ENCODE data around the gene BCAR1.
"Not testable (repeated sequence)": the region's sequence is repeated elsewhere in the genome, so short reads cannot be mapped to it uniquely, and the experiment has no call there.

BCAR1 gene

GRCh38 chr16:75252946-75253911 is 1.8 kb upstream of the BCAR1 start:
- no peak for DNase-seq

GRCh38 chr16:75252049-75252864 is 833 bp upstream of the BCAR1 start:
- no peak for DNase-seq

- DNase-seq, result no peak
Observed at GRCh38 chr16:75250809-75251279, 580 bp downstream of the BCAR1 start.

- no peak for DNase-seq
Observed at GRCh38 chr16:75250089-75250808, 1.2 kb downstream of the BCAR1 start.

- DNase-seq, result no peak
Observed at GRCh38 chr16:75249441-75249840, 2.0 kb downstream of the BCAR1 start.

- DNase-seq, result no peak
Observed at GRCh38 chr16:75248536-75249380, 2.7 kb downstream of the BCAR1 start.

GRCh38 chr16:75248142-75248535 is 3.3 kb downstream of the BCAR1 start:
- DNase-seq, result no peak

- DNase-seq, result no peak
Observed at GRCh38 chr16:75247249-75247648, 4.2 kb downstream of the BCAR1 start.

GRCh38 chr16:75246504-75247205 is 4.8 kb downstream of the BCAR1 start:
- DNase-seq, result no peak

- DNase-seq, result no peak
Observed at GRCh38 chr16:75244844-75245758, 6.3 kb downstream of the BCAR1 start.

- DNase-seq, result no peak
Observed at GRCh38 chr16:75244225-75244809, 7.1 kb downstream of the BCAR1 start.

GRCh38 chr16:75243667-75244224 is 7.7 kb downstream of the BCAR1 start:
- DNase-seq, result no peak

GRCh38 chr16:75242436-75243078 is 8.9 kb downstream of the BCAR1 start:
- not testable (repeated sequence) for DNase-seq

GRCh38 chr16:75241955-75242354 is 9.5 kb downstream of the BCAR1 start:
- no peak for DNase-seq

- DNase-seq, result no peak
Observed at GRCh38 chr16:75241412-75241811, 10.0 kb downstream of the BCAR1 start.

GRCh38 chr16:75240633-75241032 is 10.8 kb downstream of the BCAR1 start:
- DNase-seq, result not testable (repeated sequence)

GRCh38 chr16:75239542-75240122 is 11.8 kb downstream of the BCAR1 start:
- DNase-seq, result no peak

GRCh38 chr16:75238853-75239541 is 12.4 kb downstream of the BCAR1 start:
- no peak for DNase-seq

Data from NCI-H748 treated with DMSO at 0.1 percent for 48 hours (cell line).